GM19372 (cell line): Measurements from ENCODE around the gene AARS1.
"Not testable (repeated sequence)": the region's sequence is repeated elsewhere in the genome, so short reads cannot be mapped to it uniquely, and the experiment has no call there.

ENCODE experiments used
- ATAC-seq: cut with Tn5 transposase; IDR thresholded peaks from one replicate; pipeline ENCODE4 v1.9.1; 2021; ENCODE audit warnings: mild to moderate bottlenecking, low read depth, moderate library complexity; ENCODE audit not compliant: unreplicated experiment

AARS1 gene

GRCh38 chr16:70276392-70276791 is 12.9 kb downstream of the AARS1 start:
- no peak for ATAC-seq

- ATAC-seq: no peak
Observed at GRCh38 chr16:70271696-70272095, 17.6 kb downstream of the AARS1 start.

- ATAC-seq: no peak
Observed at GRCh38 chr16:70270176-70270575, 19.1 kb downstream of the AARS1 start.

GRCh38 chr16:70269471-70269870 is 19.8 kb downstream of the AARS1 start:
- ATAC-seq: no peak

- ATAC-seq: not testable (repeated sequence)
Observed at GRCh38 chr16:70267922-70268321, 21.4 kb downstream of the AARS1 start.

GRCh38 chr16:70267516-70267915 is 21.8 kb downstream of the AARS1 start:
- no peak for ATAC-seq

- not testable (repeated sequence) for ATAC-seq
Observed at GRCh38 chr16:70259903-70260302, 29.4 kb downstream of the AARS1 start.

- no peak for ATAC-seq
Observed at GRCh38 chr16:70258946-70259345, 30.4 kb downstream of the AARS1 start.

- no peak for ATAC-seq
Observed at GRCh38 chr16:70258065-70258464, 31.2 kb downstream of the AARS1 start.

- no peak for ATAC-seq
Observed at GRCh38 chr16:70257391-70257790, 31.9 kb downstream of the AARS1 start.

GRCh38 chr16:70255574-70255973 is 33.7 kb downstream of the AARS1 start:
- no peak for ATAC-seq

- no peak for ATAC-seq
Observed at GRCh38 chr16:70254965-70255286, 34.4 kb downstream of the AARS1 start.

- ATAC-seq: no peak
Observed at GRCh38 chr16:70254180-70254964, 34.9 kb downstream of the AARS1 start.

- ATAC-seq: no peak
Observed at GRCh38 chr16:70253291-70254106, 35.8 kb downstream of the AARS1 start.

GRCh38 chr16:70252355-70252988 is 36.8 kb downstream of the AARS1 start:
- ATAC-seq: no peak

- peak; percentile 83 for ATAC-seq
Observed at GRCh38 chr16:70251629-70252354, 37.5 kb downstream of the AARS1 start, which contains the start of gene EXOSC6. Gene EXOSC6 (minus strand): TSS chr16:70251940. CDS start chr16:70251900, 40 bp downstream.

GRCh38 chr16:70250748-70251628 is 38.3 kb downstream of the AARS1 start:
- peak; percentile 46 for ATAC-seq

- ATAC-seq: not testable (repeated sequence)
Observed at GRCh38 chr16:70249697-70250096, 39.6 kb downstream of the AARS1 start.

GRCh38 chr16:70238773-70239172 is 50.5 kb downstream of the AARS1 start:
- ATAC-seq: not testable (repeated sequence)

- not testable (repeated sequence) for ATAC-seq
Observed at GRCh38 chr16:70231831-70232230, 57.5 kb downstream of the AARS1 start.
